Measurements from ENCODE around the gene F7.

The F7 gene

GRCh38 chr13:113066142-113066455 lies 39.5 kb upstream of the F7 start:
- TF ChIP-seq CTCF (IDR thresholded peaks at IDR 0.05) = no peak

- no peak for TF ChIP-seq CTCF (IDR thresholded peaks at IDR 0.05)
Measured at GRCh38 chr13:113066746-113067145, 38.8 kb upstream of the F7 start.

GRCh38 chr13:113069861-113070805 lies 35.5 kb upstream of the F7 start:
- TF ChIP-seq CTCF (IDR thresholded peaks at IDR 0.05) = no peak

GRCh38 chr13:113070855-113071254 lies 34.7 kb upstream of the F7 start:
- no peak for TF ChIP-seq CTCF (IDR thresholded peaks at IDR 0.05)

GRCh38 chr13:113072376-113072775 lies 33.2 kb upstream of the F7 start:
- no peak for TF ChIP-seq CTCF (IDR thresholded peaks at IDR 0.05)

GRCh38 chr13:113073942-113074341 lies 31.6 kb upstream of the F7 start:
- TF ChIP-seq CTCF (IDR thresholded peaks at IDR 0.05) = no peak

GRCh38 chr13:113074401-113074800 lies 31.2 kb upstream of the F7 start:
- TF ChIP-seq CTCF (IDR thresholded peaks at IDR 0.05) = no peak
